Loucy (cell line): ENCODE data around the gene TUFT1.
A peak's percentile ranks its signal among the peaks of the same experiment; 100 is the strongest.
"Not testable (repeated sequence)": the region's sequence is repeated elsewhere in the genome, so short reads cannot be mapped to it uniquely, and the experiment has no call there.

ENCODE experiments used
- H2AFZ ChIP-seq: fragments of 200-600 bp; sonication (generic); 2 replicates; pipeline ENCODE4 v1.6.0; 2016; ENCODE audit warnings: antibody characterized with exemption, mild to moderate bottlenecking, low read length, moderate library complexity
- H3F3A ChIP-seq: fragments of 200-600 bp; 2 replicates; pipeline ENCODE4 v1.6.0; 2016; ENCODE audit warnings: antibody characterized with exemption, low read depth, mild to moderate bottlenecking
- H3K27me3 ChIP-seq: fragments of 200-600 bp; sonication (generic); 2 replicates; pipeline ENCODE4 v1.6.1; 2014; ENCODE audit warnings: low read length, mild to moderate bottlenecking; ENCODE audit not compliant: insufficient read depth, poor library complexity, severe bottlenecking
- H3K36me3 ChIP-seq: fragments of 200-600 bp; sonication (generic); 2 replicates; pipeline ENCODE4 v1.6.1; 2016; ENCODE audit warnings: low read length; ENCODE audit not compliant: insufficient read depth
- H3K4me1 ChIP-seq: fragments of 200-600 bp; sonication (generic); 2 replicates; pipeline ENCODE4 v1.5.1; 2014; ENCODE audit warnings: low read length, mild to moderate bottlenecking; ENCODE audit not compliant: insufficient read depth, poor library complexity, severe bottlenecking
- H3K4me2 ChIP-seq: fragments of 200-600 bp; sonication (generic); 2 replicates; pipeline ENCODE4 v1.6.0; 2014; ENCODE audit warnings: antibody characterized with exemption, low read length, low read depth, mild to moderate bottlenecking; ENCODE audit not compliant: poor library complexity, severe bottlenecking
- H3K4me3 ChIP-seq: fragments of 200-600 bp; sonication (generic); 2 replicates; pipeline ENCODE4 v1.5.1; 2014; ENCODE audit warnings: low read length, mild to moderate bottlenecking, mixed read lengths; ENCODE audit not compliant: poor library complexity, severe bottlenecking
- H3K79me2 ChIP-seq: fragments of 200-600 bp; sonication (generic); 2 replicates; pipeline ENCODE4 v1.6.1; 2014; ENCODE audit warnings: low read length; ENCODE audit not compliant: insufficient read depth
- H3K9ac ChIP-seq: fragments of 200-600 bp; sonication (generic); 2 replicates; pipeline ENCODE4 v1.6.0; 2014; ENCODE audit warnings: mild to moderate bottlenecking, low read depth, low read length, moderate library complexity; ENCODE audit not compliant: poor library complexity, severe bottlenecking
- H3K9me2 ChIP-seq: fragments of 200-600 bp; sonication (generic); replicated peaks from 2 replicates; pipeline ENCODE4 v1.6.1; 2016; ENCODE audit warnings: low read depth, low read length, mixed read lengths
- H3K9me3 ChIP-seq: fragments of 200-600 bp; sonication (generic); 2 replicates; pipeline ENCODE4 v1.6.1; 2014; ENCODE audit warnings: mild to moderate bottlenecking, antibody characterized with exemption, low read length, low read depth; ENCODE audit not compliant: insufficient read depth
- H4K20me1 ChIP-seq: fragments of 200-600 bp; sonication (generic); 2 replicates; pipeline ENCODE4 v1.6.0; 2014; ENCODE audit warnings: antibody characterized with exemption, low read length, mild to moderate bottlenecking; ENCODE audit not compliant: insufficient read depth, poor library complexity, severe bottlenecking
- CTCF ChIP-seq: fragments of 200-600 bp; sonication (generic); conservative IDR thresholded peaks from 2 replicates; pipeline ENCODE4 v1.5.1; 2014; ENCODE audit warnings: mild to moderate bottlenecking, antibody characterized with exemption, low read length
- EZH2phosphoT487 ChIP-seq: fragments of 200-600 bp; IDR thresholded peaks from 2 replicates; pipeline ENCODE4 v1.6.1; 2018; ENCODE audit warnings: antibody characterized with exemption, mild to moderate bottlenecking, moderate library complexity, borderline replicate concordance

Gene TUFT1

DNA sequence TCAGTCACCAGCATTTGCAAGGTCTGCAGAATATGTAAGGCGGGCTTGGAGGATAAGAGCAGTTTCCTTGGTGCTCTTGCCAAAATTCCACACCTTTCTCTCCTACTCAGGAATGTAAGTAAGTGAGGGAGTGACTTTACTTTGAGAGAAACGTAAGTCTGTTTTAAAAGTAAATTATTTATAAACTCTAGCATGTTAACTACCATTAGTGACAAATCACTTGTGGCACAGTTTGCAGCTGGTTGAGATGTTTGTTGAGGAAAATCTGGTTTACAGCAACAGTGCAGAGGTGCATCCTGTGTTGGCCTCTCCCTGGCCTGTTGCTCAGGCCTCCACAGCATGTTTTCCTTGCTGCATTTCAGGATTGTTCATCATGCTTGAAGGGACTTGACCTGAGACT, 20.4 kb upstream of the TUFT1 start:
- TF ChIP-seq CTCF, result no peak
- TF ChIP-seq EZH2phosphoT487, result no peak
- Histone ChIP-seq H3K4me2 (no peak overlapping the region), H3K9me3 (no peaks in the 10 kb centered on the region), H3F3A (no peaks in the 10 kb centered on the region), H3K36me3 (no peaks in the 10 kb centered on the region), H3K79me2 (no peaks in the 10 kb centered on the region), H3K4me3 (no peak overlapping the region), H3K27me3 (no peaks in the 10 kb centered on the region), H2AFZ (no peak overlapping the region), H3K9ac (no peak overlapping the region), H3K9me2 (no peaks in the 10 kb centered on the region), H3K4me1 (no peaks in the 10 kb centered on the region), H4K20me1 (no peaks in the 10 kb centered on the region)

DNA sequence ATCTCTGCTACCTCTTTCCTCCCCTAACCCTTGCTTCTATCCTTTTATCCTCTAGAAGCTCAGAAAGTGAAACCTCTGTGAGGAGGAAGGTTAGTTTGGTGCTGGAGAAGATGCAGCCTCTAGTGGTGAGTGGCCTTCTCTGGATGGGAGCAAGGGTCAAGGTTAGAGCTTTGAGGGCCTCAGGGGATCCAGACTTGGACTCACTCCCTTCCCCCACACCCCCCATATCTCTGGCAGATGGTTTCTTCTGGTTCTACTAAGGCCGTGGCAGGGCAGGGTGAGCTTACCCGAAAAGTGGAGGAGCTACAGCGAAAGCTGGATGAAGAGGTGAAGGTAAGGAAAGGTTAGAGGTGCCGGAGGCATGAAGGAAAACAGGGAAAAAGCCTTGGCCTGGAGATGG, 19.8 kb upstream of the TUFT1 start:
- Histone ChIP-seq H2AFZ (0 out of 2 replicates have a peak overlapping the region, but pooled peaks have one; percentile 6), H3K4me3 (no peak overlapping the region), H3F3A (no peaks in the 10 kb centered on the region), H3K4me2 (no peak overlapping the region), H3K27me3 (no peaks in the 10 kb centered on the region), H3K9me2 (no peaks in the 10 kb centered on the region), H3K79me2 (no peaks in the 10 kb centered on the region), H4K20me1 (no peaks in the 10 kb centered on the region), H3K4me1 (no peaks in the 10 kb centered on the region), H3K9me3 (no peaks in the 10 kb centered on the region), H3K9ac (no peak overlapping the region), H3K36me3 (no peaks in the 10 kb centered on the region)
- TF ChIP-seq EZH2phosphoT487 (no peak), CTCF (peak; percentile 37)

- H3K27me3 ChIP-seq, H3K79me2 ChIP-seq, H3K4me2 ChIP-seq, H3K4me3 ChIP-seq, H3F3A ChIP-seq, H4K20me1 ChIP-seq, H2AFZ ChIP-seq, H3K9ac ChIP-seq, H3K9me3 ChIP-seq, H3K4me1 ChIP-seq, H3K9me2 ChIP-seq, H3K36me3 ChIP-seq: not testable (repeated sequence)
Measured at GRCh38 chr1:151522427-151522826, 17.7 kb upstream of the TUFT1 start.

DNA sequence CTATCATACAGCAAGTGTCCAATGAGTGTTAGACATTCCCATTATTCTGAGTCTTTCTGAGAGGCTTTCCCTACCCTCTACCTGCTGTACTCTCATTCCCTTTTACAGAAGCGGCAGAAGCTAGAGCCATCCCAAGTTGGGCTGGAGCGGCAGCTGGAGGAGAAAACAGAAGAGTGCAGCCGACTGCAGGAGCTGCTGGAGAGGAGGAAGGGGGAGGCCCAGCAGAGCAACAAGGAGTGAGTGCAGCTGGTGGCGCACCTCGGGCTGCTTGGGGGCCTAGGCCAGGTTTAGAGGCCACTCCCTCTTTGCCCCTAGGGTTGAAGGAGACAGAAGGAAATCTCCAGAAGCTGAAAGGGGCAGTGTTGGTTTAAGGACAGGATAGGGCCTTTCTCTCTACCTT, 16.8 kb upstream of the TUFT1 start:
- H3K9ac ChIP-seq, result no peak overlapping the region
- H3K36me3 ChIP-seq, result no peaks in the 10 kb centered on the region
- H4K20me1 ChIP-seq, result no peaks in the 10 kb centered on the region
- H3F3A ChIP-seq, result no peaks in the 10 kb centered on the region
- H3K79me2 ChIP-seq, result no peaks in the 10 kb centered on the region
- H3K4me2 ChIP-seq, result no peak overlapping the region
- no peaks in the 10 kb centered on the region for H3K4me1 ChIP-seq
- no peak overlapping the region for H2AFZ ChIP-seq
- H3K9me3 ChIP-seq, result no peaks in the 10 kb centered on the region
- no peaks in the 10 kb centered on the region for H3K9me2 ChIP-seq
- H3K4me3 ChIP-seq, result no peak overlapping the region
- TF ChIP-seq EZH2phosphoT487, result no peak
- no peak for TF ChIP-seq CTCF
- no peaks in the 10 kb centered on the region for H3K27me3 ChIP-seq
